HL-60 (cell line): Measurements from ENCODE around the gene AKNA.

Experiments
- DNase-seq, 2 experiments: peaks; one replicate each; pipeline ENCODE4 v3.0.0-alpha.2; 2010 to 2020; ENCODE audit warnings: low read depth in 1 of 2, low spot score in 1 of 2
- H3K27ac ChIP-seq: fragments of 250-450 bp; sonication (Bioruptor Pico); replicated peaks from 2 replicates; pipeline ENCODE4 v1.5.1; 2020; ENCODE audit warnings: mild to moderate bottlenecking, moderate library complexity
- H3K27me3 ChIP-seq: fragments of 250-450 bp; sonication (Bioruptor Pico); 2 replicates; pipeline ENCODE4 v1.5.1; 2021; ENCODE audit warnings: mild to moderate bottlenecking, moderate library complexity; ENCODE audit not compliant: insufficient read depth, poor library complexity, severe bottlenecking
- H3K4me3 ChIP-seq: replicated peaks from 2 replicates; pipeline ENCODE4 v1.5.1; 2011; ENCODE audit warnings: mild to moderate bottlenecking, control low read depth, low read length; ENCODE audit not compliant: insufficient read depth
- CTCF ChIP-seq: IDR thresholded peaks from one replicate; pipeline ENCODE4 v1.5.1; 2011; ENCODE audit warnings: low read length, control low read depth, inconsistent platforms; ENCODE audit not compliant: insufficient read depth
- GABPA ChIP-seq: IDR thresholded peaks from 2 replicates; pipeline ENCODE4 v1.6.1; 2012; ENCODE audit warnings: low read depth
- POLR2AphosphoS5 ChIP-seq: IDR thresholded peaks from 2 replicates; pipeline ENCODE4 v1.6.1; 2012; ENCODE audit warnings: low read depth
- REST ChIP-seq: IDR thresholded peaks from 2 replicates; pipeline ENCODE4 v1.6.1; 2012; ENCODE audit warnings: low read depth; ENCODE audit not compliant: insufficient replicate concordance
- SPI1 ChIP-seq: IDR thresholded peaks from 2 replicates; pipeline ENCODE4 v1.6.1; 2012; ENCODE audit warnings: low read depth, mild to moderate bottlenecking, borderline replicate concordance

The AKNA gene

GRCh38 chr9:114357911-114358328 lies 29.9 kb downstream of the AKNA start:
- Histone ChIP-seq H3K4me3 (no peak overlapping the region), H3K27me3 (no peaks in the 10 kb centered on the region), H3K27ac (no peak overlapping the region)
- DNase-seq = no peak
- TF ChIP-seq REST (no peak), GABPA (no peak), SPI1 (no peak), POLR2AphosphoS5 (no peak), CTCF (no peak)

GRCh38 chr9:114357360-114357759 lies 30.4 kb downstream of the AKNA start:
- H3K4me3 ChIP-seq = no peak overlapping the region
- no peak overlapping the region for H3K27ac ChIP-seq
- no peak for TF ChIP-seq CTCF
- TF ChIP-seq SPI1 = no peak
- DNase-seq = no peak
- H3K27me3 ChIP-seq = no peaks in the 10 kb centered on the region

- DNase-seq = no peak
- Histone ChIP-seq H3K4me3 (no peak overlapping the region), H3K27ac (no peak overlapping the region), H3K27me3 (no peaks in the 10 kb centered on the region)
- TF ChIP-seq CTCF = no peak
- no peak for TF ChIP-seq POLR2AphosphoS5
- no peak for TF ChIP-seq GABPA
- no peak for TF ChIP-seq SPI1
Observed at GRCh38 chr9:114356792-114357191, 31.0 kb downstream of the AKNA start.

GRCh38 chr9:114355821-114356220 lies 32.0 kb downstream of the AKNA start:
- Histone ChIP-seq H3K27ac (no peak overlapping the region), H3K4me3 (no peak overlapping the region), H3K27me3 (no peaks in the 10 kb centered on the region)
- DNase-seq = no peak
- TF ChIP-seq CTCF (no peak), POLR2AphosphoS5 (no peak), SPI1 (no peak), GABPA (no peak), REST (no peak)
